ENCODE data around the gene ABCA8.
"Not testable (repeated sequence)": the region's sequence is repeated elsewhere in the genome, so short reads cannot be mapped to it uniquely, and the experiment has no call there.

The ABCA8 gene

GRCh38 chr17:68824185-68824584, 131.0 kb downstream of the ABCA8 start:
- not testable (repeated sequence) for H3K9me3 ChIP-seq (ENCODE audit: control insufficient read depth, insufficient read depth, low read length); H3K27ac ChIP-seq (ENCODE audit: low read depth, low read length); H3K36me3 ChIP-seq (ENCODE audit: control insufficient read depth, insufficient read depth, low read length); H3K4me1 ChIP-seq (ENCODE audit: control insufficient read depth, insufficient read depth, low read length); H3K27me3 ChIP-seq (ENCODE audit: control insufficient read depth, insufficient read depth, low read length); H3K4me3 ChIP-seq (ENCODE audit: low read depth, low read length); H3K9ac ChIP-seq (ENCODE audit: low read depth, low read length)

GRCh38 chr17:68822719-68823289, 132.4 kb downstream of the ABCA8 start:
- Histone ChIP-seq H3K4me3 (ENCODE audit: low read depth, low read length) (no peak overlapping the region), H3K36me3 (ENCODE audit: control insufficient read depth, insufficient read depth, low read length) (no peaks in the 10 kb centered on the region), H3K9me3 (ENCODE audit: control insufficient read depth, insufficient read depth, low read length) (no peaks in the 10 kb centered on the region), H3K9ac (ENCODE audit: low read depth, low read length) (no peak overlapping the region), H3K27me3 (ENCODE audit: control insufficient read depth, insufficient read depth, low read length) (no peaks in the 10 kb centered on the region), H3K4me1 (ENCODE audit: control insufficient read depth, insufficient read depth, low read length) (no peaks in the 10 kb centered on the region), H3K27ac (ENCODE audit: low read depth, low read length) (no peak overlapping the region)

- Histone ChIP-seq H3K36me3 (ENCODE audit: control insufficient read depth, insufficient read depth, low read length) (no peaks in the 10 kb centered on the region), H3K27me3 (ENCODE audit: control insufficient read depth, insufficient read depth, low read length) (no peaks in the 10 kb centered on the region), H3K9me3 (ENCODE audit: control insufficient read depth, insufficient read depth, low read length) (no peaks in the 10 kb centered on the region), H3K4me1 (ENCODE audit: control insufficient read depth, insufficient read depth, low read length) (no peaks in the 10 kb centered on the region), H3K4me3 (ENCODE audit: low read depth, low read length) (no peak overlapping the region), H3K9ac (ENCODE audit: low read depth, low read length) (no peak overlapping the region), H3K27ac (ENCODE audit: low read depth, low read length) (peak overlapping the region; percentile 38)
Observed at GRCh38 chr17:68821860-68822696, 133.1 kb downstream of the ABCA8 start.

GRCh38 chr17:68820825-68821481, 134.2 kb downstream of the ABCA8 start:
- Histone ChIP-seq H3K27ac (ENCODE audit: low read depth, low read length) (no peak overlapping the region), H3K27me3 (ENCODE audit: control insufficient read depth, insufficient read depth, low read length) (no peaks in the 10 kb centered on the region), H3K4me3 (ENCODE audit: low read depth, low read length) (no peak overlapping the region), H3K9me3 (ENCODE audit: control insufficient read depth, insufficient read depth, low read length) (no peaks in the 10 kb centered on the region), H3K4me1 (ENCODE audit: control insufficient read depth, insufficient read depth, low read length) (no peaks in the 10 kb centered on the region), H3K36me3 (ENCODE audit: control insufficient read depth, insufficient read depth, low read length) (no peaks in the 10 kb centered on the region), H3K9ac (ENCODE audit: low read depth, low read length) (no peak overlapping the region)

GRCh38 chr17:68820476-68820824, 134.7 kb downstream of the ABCA8 start:
- H3K27ac ChIP-seq (ENCODE audit: low read depth, low read length) = no peak overlapping the region
- H3K27me3 ChIP-seq (ENCODE audit: control insufficient read depth, insufficient read depth, low read length) = no peaks in the 10 kb centered on the region
- H3K9ac ChIP-seq (ENCODE audit: low read depth, low read length) = no peak overlapping the region
- no peaks in the 10 kb centered on the region for H3K36me3 ChIP-seq (ENCODE audit: control insufficient read depth, insufficient read depth, low read length)
- H3K4me3 ChIP-seq (ENCODE audit: low read depth, low read length) = no peak overlapping the region
- H3K9me3 ChIP-seq (ENCODE audit: control insufficient read depth, insufficient read depth, low read length) = no peaks in the 10 kb centered on the region
- H3K4me1 ChIP-seq (ENCODE audit: control insufficient read depth, insufficient read depth, low read length) = no peaks in the 10 kb centered on the region

- H3K4me3 ChIP-seq (ENCODE audit: low read depth, low read length) = no peak overlapping the region
- H3K27ac ChIP-seq (ENCODE audit: low read depth, low read length) = no peak overlapping the region
- H3K9ac ChIP-seq (ENCODE audit: low read depth, low read length) = no peak overlapping the region
- no peaks in the 10 kb centered on the region for H3K27me3 ChIP-seq (ENCODE audit: control insufficient read depth, insufficient read depth, low read length)
- H3K4me1 ChIP-seq (ENCODE audit: control insufficient read depth, insufficient read depth, low read length) = no peaks in the 10 kb centered on the region
- no peaks in the 10 kb centered on the region for H3K9me3 ChIP-seq (ENCODE audit: control insufficient read depth, insufficient read depth, low read length)
- H3K36me3 ChIP-seq (ENCODE audit: control insufficient read depth, insufficient read depth, low read length) = no peaks in the 10 kb centered on the region
Observed at GRCh38 chr17:68819465-68819864, 135.7 kb downstream of the ABCA8 start.

Data from HUES48 (cell line).